NCI-H748 (cell line): ENCODE results near the gene PRRX1.

Experiments used
- DNase-seq: peaks from one replicate; lab custom pipeline; 2025; ENCODE audit not compliant: unreplicated experiment; lab: John Stamatoyannopoulos, UW

The PRRX1 gene

DNA sequence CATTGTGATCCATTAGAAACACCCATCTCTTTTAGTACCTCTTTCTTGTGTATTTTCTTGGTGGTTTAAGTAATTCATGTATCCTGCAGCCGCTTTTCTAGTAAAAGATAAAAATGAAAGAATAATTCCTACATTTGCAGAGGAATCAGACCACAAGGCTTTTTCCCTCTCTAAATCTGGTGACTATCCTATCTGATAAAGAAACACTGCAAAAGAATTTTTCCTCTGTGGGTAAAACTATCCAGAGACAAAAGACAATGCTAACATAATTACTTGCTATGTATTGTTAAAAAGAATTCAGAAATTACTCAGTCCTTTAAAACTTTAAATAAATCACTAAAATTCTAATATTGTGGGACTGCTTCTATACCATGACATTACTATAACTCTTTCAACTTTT is 51.0 kb downstream of the PRRX1 start:
- DNase-seq, result no peak

DNA sequence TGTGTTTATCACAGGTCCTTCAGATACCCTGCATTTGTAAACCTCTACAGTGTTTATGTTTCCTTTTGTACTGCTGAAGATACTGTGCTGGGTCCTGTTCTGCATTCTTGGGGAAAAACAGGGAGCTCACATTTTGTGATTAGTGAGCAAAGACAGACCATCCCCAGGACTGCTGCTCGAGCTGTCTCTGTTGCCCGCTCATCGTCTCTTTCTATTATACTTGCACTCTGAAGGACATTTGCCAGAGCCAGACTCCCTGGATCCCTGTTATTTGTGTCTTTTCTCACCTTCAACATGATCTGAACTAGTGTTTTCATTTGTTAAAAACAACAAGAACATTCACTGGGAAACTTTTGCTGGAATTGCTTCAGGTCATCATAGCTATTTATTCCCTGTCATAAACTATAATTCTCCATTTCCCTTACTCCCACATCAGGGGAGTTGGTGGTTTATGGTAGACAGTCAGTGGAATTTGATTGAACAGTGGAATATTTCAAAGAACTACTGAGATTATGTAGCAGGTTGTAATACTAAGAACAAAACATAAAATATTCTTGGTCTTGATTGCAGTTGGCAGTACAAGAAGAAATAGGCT is 53.0 kb downstream of the PRRX1 start:
- no peak for DNase-seq

DNA sequence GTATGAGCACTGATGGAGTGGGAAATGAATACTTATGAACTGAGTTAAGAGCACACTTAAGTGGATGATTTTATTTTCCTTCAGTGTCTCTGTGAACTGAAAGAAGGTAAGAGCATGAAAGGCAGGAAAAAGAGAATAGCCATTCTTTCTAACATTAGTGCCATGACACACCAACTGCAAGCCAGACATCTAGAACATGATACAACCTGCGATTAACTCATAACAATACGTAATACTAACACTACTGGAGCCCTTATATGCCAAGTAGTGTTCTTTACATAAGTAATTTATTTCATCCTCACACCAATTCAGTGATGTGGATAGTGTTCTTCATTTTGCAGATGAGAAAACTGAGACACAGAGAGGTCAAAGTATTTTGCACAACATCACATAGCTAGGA is 56.7 kb downstream of the PRRX1 start:
- no peak for DNase-seq

DNA sequence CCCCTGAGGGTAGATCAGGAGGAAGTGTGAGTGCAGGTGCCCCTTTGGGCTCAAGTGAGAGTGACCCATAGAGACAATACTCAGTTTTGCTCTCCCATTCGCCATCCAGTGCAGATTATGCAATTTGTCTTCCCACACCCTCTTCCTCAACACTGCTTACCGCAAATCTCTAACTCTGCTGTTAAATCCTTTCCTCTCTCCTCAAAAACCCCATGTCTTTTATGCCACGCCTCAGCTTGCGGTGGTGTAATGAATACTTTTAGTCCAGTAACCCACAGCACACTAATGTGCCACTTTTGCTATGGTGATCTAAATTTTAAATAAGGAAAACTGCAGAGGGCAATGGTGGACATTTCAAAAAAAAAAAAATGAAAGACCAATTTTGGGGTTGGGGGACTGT is 57.7 kb downstream of the PRRX1 start:
- DNase-seq, result no peak

DNA sequence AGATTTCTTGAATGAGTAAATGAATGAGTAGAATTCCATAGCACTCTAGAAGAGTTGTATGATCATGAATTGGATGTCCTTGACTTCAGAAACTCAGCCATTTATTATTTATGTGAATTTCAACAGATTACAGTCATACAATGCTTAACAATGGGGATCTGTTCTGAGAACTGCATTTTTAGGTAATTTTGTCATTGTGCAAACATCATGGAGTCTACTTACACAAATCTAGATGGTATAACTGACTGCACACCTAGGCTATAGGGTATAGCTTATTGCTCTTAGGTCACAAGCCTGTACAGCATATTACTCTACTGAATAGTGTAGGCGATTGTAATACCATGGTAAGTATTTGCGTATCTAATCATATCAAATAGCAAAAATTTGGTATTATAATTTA is 59.6 kb downstream of the PRRX1 start:
- DNase-seq, result no peak

DNA sequence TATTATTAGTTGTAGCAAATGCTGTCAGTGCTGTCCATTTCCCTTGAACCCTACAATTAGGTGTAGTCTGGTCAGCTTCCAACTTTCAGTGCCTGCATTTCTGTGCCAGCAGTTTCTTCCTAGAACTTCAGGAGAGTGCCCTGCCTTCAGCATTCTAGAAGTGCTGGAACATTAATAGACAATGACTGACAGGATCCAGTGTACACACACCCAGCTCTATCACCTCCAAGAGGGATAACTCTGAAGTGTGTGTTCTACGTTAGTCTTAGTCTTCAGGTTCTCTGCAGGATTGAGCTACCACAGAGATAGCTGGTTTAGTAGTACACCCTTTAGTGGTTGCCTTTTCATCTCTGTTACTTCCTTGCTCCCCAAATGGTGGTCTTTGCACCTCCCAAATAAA is 61.4 kb downstream of the PRRX1 start:
- DNase-seq, result no peak

DNA sequence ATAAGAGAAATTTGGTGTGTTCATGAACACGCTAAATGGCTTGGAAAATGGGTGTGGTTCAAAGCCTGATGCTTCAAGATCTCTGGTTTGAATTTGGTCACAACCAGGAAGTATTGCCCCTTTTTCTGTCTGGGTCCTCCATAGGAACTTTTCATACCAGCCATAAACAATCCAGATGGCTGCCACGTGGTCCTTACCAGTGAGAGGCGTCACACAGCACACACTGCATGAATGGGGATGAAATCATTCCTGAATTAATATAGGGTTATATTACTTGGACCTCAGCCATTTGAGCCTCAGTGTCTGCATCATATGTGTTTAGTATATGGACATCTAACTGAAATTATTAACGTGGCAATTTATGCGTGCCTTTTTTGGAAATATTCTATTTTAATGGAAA is 64.0 kb downstream of the PRRX1 start:
- no peak for DNase-seq

DNA sequence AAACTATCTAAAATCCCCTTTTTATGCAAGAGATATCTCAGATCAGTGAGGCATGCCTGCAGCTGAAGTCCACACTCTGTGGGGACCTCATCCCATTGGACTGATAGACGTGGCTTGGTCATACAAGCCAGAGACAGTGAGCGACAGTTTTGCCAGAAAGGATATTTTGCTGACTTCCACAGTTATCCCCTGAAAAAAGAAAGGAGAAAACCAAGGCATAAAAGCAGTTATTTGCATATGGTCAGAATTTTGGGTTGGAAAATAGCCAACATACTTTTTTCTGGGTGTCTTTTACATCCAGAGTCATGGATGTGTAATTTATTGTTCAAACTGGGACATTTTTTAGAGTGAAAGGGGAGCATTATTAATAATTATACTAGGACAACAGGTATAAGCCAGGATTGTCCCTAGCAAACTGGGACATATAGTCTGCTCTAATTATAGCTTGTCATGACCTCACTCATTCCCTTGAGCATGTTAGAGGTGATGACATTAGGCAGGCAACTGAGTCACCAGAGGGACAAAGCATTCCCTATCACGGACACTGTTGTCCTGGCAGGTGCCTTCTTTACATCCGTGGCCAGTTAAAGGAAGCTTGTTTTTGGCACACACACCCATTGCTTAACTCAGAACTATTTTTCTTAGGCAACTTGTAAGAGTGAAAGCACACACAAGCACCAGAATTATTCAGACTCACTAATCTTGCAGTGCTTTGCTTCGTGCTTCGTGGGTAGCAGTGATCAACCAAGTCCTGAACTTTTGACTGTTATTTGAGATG is 65.5 kb downstream of the PRRX1 start:
- no peak for DNase-seq

DNA sequence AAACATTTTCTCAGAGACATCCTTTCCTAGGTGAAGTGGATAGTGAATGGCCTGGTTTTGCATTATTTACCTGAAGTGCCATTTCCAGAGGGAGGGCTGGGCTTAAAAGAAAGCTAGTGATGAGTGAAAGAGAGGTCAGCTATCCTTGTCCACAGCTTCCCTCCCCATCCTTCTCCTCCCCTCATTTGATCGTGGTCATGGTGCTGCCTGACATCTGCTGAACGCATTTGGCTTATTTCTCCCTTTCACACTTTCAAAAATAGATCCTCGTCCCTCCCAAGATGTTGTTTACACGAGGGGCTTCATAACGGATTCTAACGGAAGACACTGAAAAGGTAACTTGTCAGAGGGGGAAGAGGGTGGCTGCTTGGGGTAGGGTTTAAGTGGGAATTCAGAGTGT is 66.1 kb downstream of the PRRX1 start:
- DNase-seq, result no peak

DNA sequence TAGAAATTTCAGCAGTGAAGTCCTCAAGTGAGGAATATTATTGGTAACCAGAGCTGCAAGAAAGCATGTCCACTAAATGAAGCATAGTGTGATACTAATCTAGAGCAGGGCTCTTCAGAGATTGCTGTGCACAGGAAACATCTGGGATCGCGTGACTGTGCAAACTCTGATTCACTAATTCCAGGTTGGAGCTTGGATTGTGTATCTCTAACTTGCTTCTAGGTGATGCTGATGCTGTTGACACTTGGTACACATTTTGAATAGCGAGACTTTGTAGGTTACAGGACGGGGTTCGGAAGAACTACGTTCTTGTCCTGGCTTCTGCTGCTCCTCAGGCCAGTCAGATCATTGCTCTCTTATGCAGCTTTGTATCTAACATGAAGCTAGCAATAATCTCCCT is 66.5 kb downstream of the PRRX1 start:
- no peak for DNase-seq

DNA sequence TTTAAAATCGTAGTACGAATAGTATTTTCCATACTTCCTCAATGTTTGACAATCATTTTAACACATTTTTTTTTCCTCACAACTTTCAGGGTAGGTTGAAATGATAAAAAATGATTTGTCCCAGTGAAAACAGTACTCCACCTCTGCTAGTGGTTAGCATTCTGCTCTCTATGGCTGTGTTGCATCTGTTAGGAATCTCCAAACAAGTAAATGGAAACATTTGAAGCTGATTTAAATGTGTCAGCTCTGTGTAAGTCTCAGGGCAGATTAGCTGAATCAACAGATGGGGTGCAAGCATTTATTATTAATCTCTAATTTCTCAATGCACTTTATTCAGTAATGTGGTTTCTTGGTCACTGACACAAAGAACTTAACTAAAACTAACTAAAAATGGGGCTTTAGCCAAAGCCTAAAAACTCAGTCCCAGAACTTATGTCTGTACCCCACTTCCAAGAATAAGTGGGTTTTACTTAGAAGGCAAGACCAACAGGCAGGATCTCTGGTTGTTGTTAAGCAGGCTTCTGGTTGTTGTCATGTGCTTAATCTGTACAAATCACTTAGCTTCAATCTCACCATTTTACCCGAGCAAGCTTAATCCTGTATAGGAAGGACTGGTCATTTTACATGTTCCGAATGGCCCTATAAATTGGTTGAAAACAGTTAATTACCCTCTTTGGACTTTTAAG is 67.8 kb downstream of the PRRX1 start:
- DNase-seq, result no peak

DNA sequence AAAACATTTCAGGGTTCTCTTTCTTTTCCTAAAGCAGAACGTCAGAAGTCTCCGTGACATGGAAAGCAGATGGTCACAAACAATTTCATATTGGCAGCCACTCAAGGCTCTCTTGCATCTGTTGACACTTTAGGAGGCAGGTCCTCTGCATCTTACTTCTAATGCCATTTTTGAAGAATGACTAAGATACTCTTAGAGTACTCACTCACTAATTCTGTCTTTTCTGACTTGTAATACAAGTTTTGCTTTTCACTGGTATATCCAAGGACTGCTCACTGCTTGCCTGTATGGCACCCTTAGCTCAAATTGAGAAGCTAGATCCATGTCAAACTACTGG is 68.3 kb downstream of the PRRX1 start:
- no peak for DNase-seq

DNA sequence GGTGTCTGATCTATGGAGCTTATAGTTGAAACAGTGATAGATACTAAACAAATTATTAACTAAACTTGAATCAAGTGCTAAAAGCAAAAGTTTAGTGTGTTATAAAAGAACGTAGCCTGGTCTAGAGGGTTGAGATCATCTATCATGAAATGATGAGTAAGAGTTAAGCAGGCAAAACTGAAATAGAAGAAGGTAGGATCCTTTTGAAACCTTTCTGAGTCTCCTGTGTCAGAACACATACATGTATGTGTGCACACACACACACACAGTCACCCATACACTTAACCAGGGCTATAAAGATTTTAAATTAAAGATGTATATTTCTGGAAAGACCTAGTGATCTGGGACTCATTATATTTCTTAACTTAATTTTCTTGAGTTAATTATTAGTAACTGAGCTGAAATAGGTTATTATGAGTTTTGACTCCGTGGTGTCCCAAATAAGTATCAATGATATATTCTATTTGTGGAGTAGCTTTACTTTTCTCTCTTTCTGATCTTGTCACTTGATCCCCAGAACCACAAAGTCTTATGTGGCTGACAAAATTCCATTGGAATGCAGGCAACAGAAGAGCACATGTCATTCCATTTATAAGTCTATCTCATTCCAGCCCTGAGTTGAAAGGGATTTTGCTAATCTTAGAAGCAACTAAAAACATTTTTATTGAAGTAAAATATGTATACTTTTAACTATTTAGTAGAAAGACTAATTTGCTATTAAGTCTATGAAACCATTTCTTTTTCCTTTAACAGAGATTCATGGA is 70.7 kb downstream of the PRRX1 start:
- no peak for DNase-seq

DNA sequence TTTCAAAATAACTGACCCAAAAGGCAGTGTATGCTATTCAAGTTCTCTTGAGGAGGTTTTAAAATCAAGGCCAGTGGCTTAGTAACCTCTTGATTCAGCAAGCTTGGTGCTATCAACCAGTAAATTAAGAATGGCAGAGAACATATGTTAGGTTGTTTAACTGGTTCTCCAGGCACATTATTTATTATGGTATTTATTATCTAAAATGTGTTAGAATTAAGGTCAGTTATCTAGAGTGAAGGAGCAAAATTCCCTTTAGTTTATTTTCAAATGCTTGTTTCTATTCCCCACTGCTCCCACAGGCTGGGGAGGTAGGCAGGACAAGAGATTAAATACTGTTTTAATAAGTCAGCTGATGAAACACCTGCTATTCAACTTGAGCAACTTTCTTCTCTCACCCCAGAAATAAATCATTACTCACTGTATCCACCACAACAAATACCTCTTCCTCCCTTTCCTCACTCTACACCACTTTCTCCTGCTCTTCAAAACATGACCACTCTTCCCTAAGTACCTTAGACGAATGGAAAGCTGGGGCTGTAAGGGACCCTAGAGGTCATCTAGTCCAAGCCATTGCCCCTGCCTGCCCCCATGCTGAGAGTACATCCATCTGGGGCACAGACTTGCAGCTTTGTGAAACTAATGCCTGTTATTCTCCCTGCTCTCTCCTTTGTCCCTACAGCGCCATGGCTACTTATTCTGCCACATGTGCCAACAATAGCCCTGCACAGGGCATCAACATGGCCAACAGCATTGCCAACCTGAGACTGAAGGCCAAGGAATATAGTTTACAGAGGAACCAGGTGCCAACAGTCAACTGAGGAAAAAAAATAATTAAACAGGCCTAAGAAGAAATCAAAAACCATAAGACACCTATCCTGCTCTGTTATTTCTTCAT is 71.7 kb downstream of the PRRX1 start:
- DNase-seq, result no peak

DNA sequence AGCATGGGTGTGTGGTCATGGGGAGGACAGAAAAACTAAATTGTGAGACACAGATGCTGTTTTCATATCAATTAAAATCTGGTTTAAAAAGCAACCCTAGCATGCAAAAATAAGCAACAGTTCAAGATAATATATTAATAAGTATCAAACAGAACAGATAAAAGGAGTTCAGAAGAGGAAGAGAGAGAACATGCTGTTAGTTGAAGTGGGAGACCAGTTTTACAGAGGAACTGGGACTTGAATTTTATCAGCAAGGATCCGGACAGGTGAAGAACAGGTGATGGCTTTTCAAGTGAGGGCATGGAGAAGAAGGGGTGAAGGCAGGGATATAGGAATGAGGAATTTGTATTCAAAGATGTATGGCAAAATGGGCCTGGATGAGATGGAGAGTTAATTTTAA is 75.9 kb downstream of the PRRX1 start:
- DNase-seq, result no peak

DNA sequence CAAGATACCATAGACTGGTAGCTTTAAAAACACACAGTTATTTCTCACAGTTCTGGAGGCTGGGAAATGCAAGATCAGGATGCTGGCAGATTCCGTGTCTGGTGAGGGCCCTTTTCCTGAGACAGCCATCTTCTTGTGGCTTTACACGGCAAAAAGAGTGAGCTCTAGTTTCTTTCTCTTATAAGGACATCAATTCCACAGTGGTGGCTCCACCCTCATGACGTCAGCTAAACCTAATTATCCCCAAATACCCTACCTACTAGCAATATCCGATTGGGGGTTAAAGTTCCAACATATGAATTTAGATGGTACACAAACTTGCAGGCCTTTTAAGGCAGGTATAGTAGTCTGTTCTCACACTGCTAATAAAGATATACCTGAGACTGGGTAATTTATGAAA is 77.7 kb downstream of the PRRX1 start:
- no peak for DNase-seq

DNA sequence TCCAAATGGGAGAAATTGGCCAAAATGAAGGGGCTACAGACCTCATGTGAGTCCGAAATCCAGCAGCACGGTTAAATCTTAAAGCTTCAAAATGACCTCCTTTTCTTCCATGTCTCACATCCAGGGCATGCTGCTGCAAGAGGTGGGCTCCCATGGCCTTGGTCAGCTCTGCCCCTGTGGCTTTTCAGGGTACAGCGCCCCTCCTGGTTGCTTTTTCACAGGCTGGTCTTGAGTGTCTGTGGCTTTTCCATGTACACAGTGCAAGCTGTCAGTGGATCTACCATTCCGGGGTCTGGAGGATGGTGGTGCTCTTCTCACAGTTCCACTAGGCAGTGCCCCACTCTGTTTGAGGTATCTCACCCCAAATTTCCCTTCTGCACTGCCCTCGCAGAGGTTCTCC is 78.7 kb downstream of the PRRX1 start:
- DNase-seq, result no peak

DNA sequence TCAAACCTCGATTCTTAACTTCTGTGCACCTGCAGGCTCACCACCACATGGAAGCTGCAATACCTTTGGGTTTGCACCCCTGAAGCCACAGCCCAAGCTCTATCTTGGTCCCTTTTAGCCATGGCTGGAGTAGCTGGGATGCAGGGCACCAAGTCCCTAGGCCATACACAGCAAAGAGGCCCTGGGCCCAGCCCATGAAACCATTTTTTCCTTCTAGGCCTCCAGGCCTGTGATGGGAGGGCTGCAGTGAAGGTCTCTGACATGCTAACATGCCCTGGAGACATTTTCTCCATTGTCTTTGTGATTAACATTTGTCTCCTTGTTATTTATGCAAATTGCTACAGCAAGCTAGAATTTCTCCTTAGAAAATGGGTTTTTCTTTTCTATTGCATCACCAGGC is 79.2 kb downstream of the PRRX1 start:
- no peak for DNase-seq

DNA sequence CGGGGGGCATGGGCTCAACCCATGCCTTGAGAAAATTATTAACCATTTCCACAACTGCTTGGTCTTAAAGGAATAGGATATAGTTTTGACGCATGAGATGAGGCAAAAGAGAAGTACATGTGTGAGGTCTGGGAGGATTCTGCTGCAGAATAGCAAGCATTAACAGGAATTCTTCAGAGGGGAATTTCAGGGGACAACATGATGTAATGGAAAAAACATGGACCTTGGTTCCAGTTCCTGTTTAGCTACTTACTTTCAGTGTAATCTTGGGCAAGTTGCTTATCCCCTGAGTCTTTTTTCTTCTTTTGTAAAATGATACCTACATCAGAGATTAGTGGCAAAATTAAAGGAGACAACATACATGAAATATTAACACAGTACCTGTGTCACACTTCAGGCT is 85.6 kb downstream of the PRRX1 start:
- no peak for DNase-seq

DNA sequence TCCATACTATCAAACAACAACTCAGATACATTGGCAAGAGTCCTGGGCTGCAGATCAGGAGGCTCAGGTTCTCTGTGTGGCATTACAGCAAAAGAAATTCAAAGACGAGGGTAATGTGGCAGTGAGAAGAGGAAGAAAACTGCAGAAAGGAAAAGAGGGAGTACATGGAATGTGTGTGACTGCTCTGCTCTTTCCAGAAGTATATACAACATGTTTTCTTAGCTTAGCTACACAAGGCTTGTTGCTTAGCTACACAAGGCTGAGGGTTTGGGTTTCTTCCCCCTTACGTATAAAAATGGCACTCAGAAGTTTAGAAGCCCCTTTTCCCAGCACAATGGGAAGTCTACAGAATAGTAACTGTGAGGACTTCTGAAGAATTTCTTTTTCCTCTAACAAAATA is 86.0 kb downstream of the PRRX1 start:
- no peak for DNase-seq

DNA sequence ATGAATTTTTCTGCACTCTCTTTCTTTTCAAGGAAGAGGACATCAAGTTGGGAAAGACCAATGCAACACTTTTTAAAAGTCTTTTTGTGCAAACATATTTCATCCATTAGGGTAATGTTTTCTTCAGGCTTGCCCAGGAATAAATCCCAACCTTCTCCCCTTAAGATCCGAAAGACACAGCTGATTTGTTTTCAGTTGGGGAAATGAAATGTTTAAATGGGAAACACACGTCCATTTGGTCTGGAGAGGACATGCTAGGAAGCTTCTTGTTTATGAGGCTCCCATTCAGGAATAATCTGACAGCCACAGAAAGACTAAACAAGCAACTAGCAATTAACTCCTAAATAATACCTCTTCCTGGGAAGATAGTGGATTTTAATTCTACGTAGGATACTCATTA is 91.9 kb downstream of the PRRX1 start:
- no peak for DNase-seq
